ENCODE data around the gene OR5B12. TPM values are rescaled to one million over a fixed set of nuclear protein-coding genes. Genes with fewer than 3 reads are reported as not detected.

OR5B12 gene
- total and polyA plus RNA-seq, 2 of the 8 experiments (the other 6 are each of a cell fraction or from before 2014, with no cell fraction given): not detected

DNA sequence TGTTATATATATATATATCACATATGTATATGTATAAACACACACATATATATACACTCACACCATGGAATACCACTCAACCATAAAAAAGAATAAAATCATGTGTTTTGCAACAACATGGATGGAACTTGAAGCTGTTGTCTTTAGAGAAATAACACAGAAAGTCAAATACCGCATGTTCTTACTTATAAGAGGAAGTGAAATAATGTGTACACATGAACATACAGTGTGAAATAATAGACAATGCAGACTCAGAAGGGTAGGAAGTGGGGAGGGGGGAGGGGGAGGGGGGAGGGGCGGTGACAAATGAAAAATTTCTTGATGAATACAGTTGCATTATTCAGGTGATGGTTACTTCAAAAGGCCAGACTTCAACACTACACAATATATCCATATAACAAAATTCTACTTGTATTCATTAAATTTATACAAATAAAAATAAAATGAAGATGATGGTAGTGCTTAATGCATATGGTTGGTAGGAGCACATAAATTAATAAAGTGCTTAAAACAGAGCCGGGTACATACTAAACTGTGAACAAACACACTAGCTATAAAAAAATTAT, 8.3 kb downstream of the OR5B12 start:
- ChIA-PET CTCF (ENCODE audit: partially characterized antibody) (interaction anchor here (0.6 kb wide), 1 partner anchor 1031 kb away, joined by 3 read pairs; no protein-coding TSS in a partner anchor), POLR2A (ENCODE audit: partially characterized antibody) (no interaction called here)
- H2BK120ac ChIP-seq (replicated peaks; ENCODE audit: low read depth, low read length): no peak overlapping the region
- no peaks in the 10 kb centered on the region for H4K20me1 ChIP-seq (replicated peaks in 1 of 2; ENCODE audit: control insufficient read depth in 1 of 2, insufficient read depth in 2 of 2, low read length in 2 of 2)
- no peaks in the 10 kb centered on the region for H3K23me2 ChIP-seq (ENCODE audit: low read depth, low read length)
- H3K79me1 ChIP-seq (ENCODE audit: low read depth, low read length): no peaks in the 10 kb centered on the region
- no peaks in the 10 kb centered on the region for H3K36me3 ChIP-seq (ENCODE audit: control insufficient read depth in 2 of 4, insufficient read depth in 4 of 4, low read length in 3 of 4)
- no peak overlapping the region for H2BK5ac ChIP-seq (ENCODE audit: low read depth, low read length)
- no peaks in the 10 kb centered on the region for H3K79me2 ChIP-seq (ENCODE audit: control insufficient read depth in 1 of 2, insufficient read depth in 2 of 2, low read length in 2 of 2)
- 64% methylated on average over 2 of the region's 3 CpGs; no CpG with 5 or more reads in 1 of the 2 experiments for WGBS, 2 experiments (ENCODE audit: extremely low coverage in 1 of 2, insufficient coverage in 1 of 2, insufficient read length in 1 of 2, insufficient replicate concordance in 2 of 2, low coverage in 1 of 2, low lambda C conversion rate in 2 of 2, missing lambda C conversion rate in 1 of 2)
- no peak overlapping the region for H2AFZ ChIP-seq (ENCODE audit: low read length)
- no peak overlapping the region for H4K5ac ChIP-seq (ENCODE audit: insufficient read length, low read depth, low read length)
- H3K4me2 ChIP-seq (ENCODE audit: insufficient read depth in 1 of 2, low read depth in 2 of 2, low read length in 2 of 2): no peak overlapping the region
- no peak overlapping the region for H3K14ac ChIP-seq (ENCODE audit: insufficient read length)
- H2BK15ac ChIP-seq (ENCODE audit: low read length): no peak overlapping the region
- no peak overlapping the region for H3K27ac ChIP-seq (ENCODE audit: low read depth, low read length)
- H3K23ac ChIP-seq (ENCODE audit: insufficient read length): no peak overlapping the region
- H2AK5ac ChIP-seq (ENCODE audit: low read depth, low read length): no peak overlapping the region
- no peak for DNase-seq (ENCODE audit: low read depth in 1 of 2, low spot score in 2 of 2)
- FAIRE-seq: no peak
- TF ChIP-seq SP2 (IDR thresholded peaks at IDR 0.05; ENCODE audit: low read length): no peak
- TF ChIP-seq RBBP5 (IDR thresholded peaks at IDR 0.05; ENCODE audit: borderline replicate concordance, low read depth, low read length): no peak
- no peak for TF ChIP-seq USF2 (IDR thresholded peaks at IDR 0.05; ENCODE audit: low read length)
- TF ChIP-seq KDM5A (IDR thresholded peaks at IDR 0.05; ENCODE audit: low read length): no peak
- no peak for TF ChIP-seq EGR1 (IDR thresholded peaks at IDR 0.05; ENCODE audit: borderline replicate concordance, low read depth, low read length)
- no peaks in the 10 kb centered on the region for H3K27me3 ChIP-seq (replicated peaks in 1 of 4; ENCODE audit: control insufficient read depth in 3 of 4, extremely low read depth in 1 of 4, insufficient read depth in 3 of 4, low read length in 3 of 4)
- peaks cover 4 to 11% of the 10 kb centered on the region in 2 experiments; a peak in 3 of 4 replicates for H3K9me3 ChIP-seq (ENCODE audit: insufficient read depth in 2 of 2, low read depth in 1 of 2, low read length in 1 of 2)
- no peak overlapping the region for H3K4me3 ChIP-seq (ENCODE audit: extremely low read depth in 1 of 4, insufficient read depth in 2 of 4, low read depth in 3 of 4, low read length in 4 of 4)
- no peak overlapping the region for H3K4ac ChIP-seq (replicated peaks; ENCODE audit: insufficient read length, low read depth, low read length)
- H3K9ac ChIP-seq (replicated peaks in 1 of 4; ENCODE audit: extremely low read depth in 1 of 4, low read depth in 3 of 4, low read length in 3 of 4): no peak overlapping the region
- H2BK12ac ChIP-seq (ENCODE audit: low read depth, low read length): no peak overlapping the region
- no peak overlapping the region for H4K91ac ChIP-seq (replicated peaks; ENCODE audit: insufficient read length, low read length)
- H4K8ac ChIP-seq (ENCODE audit: extremely low read depth, insufficient read depth, low read length): no peak overlapping the region
- H3K18ac ChIP-seq (ENCODE audit: extremely low read depth, low read length): no peak overlapping the region
- H2BK20ac ChIP-seq (ENCODE audit: low read length): no peak overlapping the region
- no peak overlapping the region for H3K56ac ChIP-seq (replicated peaks; ENCODE audit: insufficient read length, low read depth, low read length)
- H3K4me1 ChIP-seq (replicated peaks in 1 of 4; ENCODE audit: control insufficient read depth in 3 of 4, insufficient read depth in 4 of 4, low read length in 3 of 4): no peaks in the 10 kb centered on the region
